HEK293 (cell line): Measurements from ENCODE around the gene HBP1.

ENCODE experiments used
- CTCF ChIA-PET: fragments of 350-600 bp; formaldehyde crosslinking; extraction: SDS; loops from one replicate; lab custom pipeline; 2021; ENCODE audit warnings: antibody characterized with exemption; lab: Yijun Ruan, JAX
- POLR2A ChIA-PET: fragments of 300-600 bp; formaldehyde crosslinking; extraction: SDS; loops from one replicate; lab custom pipeline; 2020; ENCODE audit warnings: antibody characterized with exemption, inconsistent platforms; lab: Yijun Ruan, JAX
- H3K27ac ChIP-seq: fragments of 200-500 bp; sonication (Bioruptor generic); 2 replicates; pipeline ENCODE4 v1.5.1; 2014; ENCODE audit warnings: low read depth, low read length, control low read depth, inconsistent platforms; ENCODE audit errors: extremely low read depth
- H3K36me3 ChIP-seq, 2 experiments: fragments of 200-500 bp in 1 of 2; sonication (Bioruptor generic) in 1 of 2; 1 replicate in 1 of 2; 2 replicates in 1 of 2; pipeline ENCODE4 v1.5.1; 2014 to 2017; ENCODE audit warnings: inconsistent platforms in 2 of 2, low read length in 2 of 2; ENCODE audit not compliant: control insufficient read depth in 2 of 2, insufficient read depth in 1 of 2
- H3K4me1 ChIP-seq: fragments of 200-500 bp; sonication (Bioruptor generic); 2 replicates; pipeline ENCODE4 v1.5.1; 2014; ENCODE audit warnings: mild to moderate bottlenecking, low read length, inconsistent platforms; ENCODE audit not compliant: control insufficient read depth, insufficient read depth
- H3K4me3 ChIP-seq: 2 replicates; pipeline ENCODE4 v1.5.1; 2011; ENCODE audit warnings: low read depth, mild to moderate bottlenecking, control low read depth, low read length, moderate library complexity
- H3K9me3 ChIP-seq: fragments of 200-500 bp; sonication (Bioruptor generic); 2 replicates; pipeline ENCODE4 v1.5.1; 2014; ENCODE audit warnings: low read depth, low read length, inconsistent platforms; ENCODE audit not compliant: control insufficient read depth, insufficient read depth
- GLI4 ChIP-seq: fragments of 450-650 bp; formaldehyde crosslinking; IDR thresholded peaks from 2 replicates; pipeline ENCODE4 v1.5.1; 2016; ENCODE audit warnings: missing biosample characterization, missing genetic modification characterization
- HOXA7 ChIP-seq: sonication (generic); formaldehyde crosslinking; IDR thresholded peaks from 2 replicates; pipeline ENCODE4 v1.8.1; 2022; ENCODE audit warnings: missing genetic modification reagents, borderline replicate concordance
- KLF8 ChIP-seq: fragments of 450-650 bp; formaldehyde crosslinking; IDR thresholded peaks from 2 replicates; pipeline ENCODE4 v1.5.1; 2016; ENCODE audit warnings: missing biosample characterization, missing genetic modification characterization
- PRDM10 ChIP-seq: fragments of 450-650 bp; formaldehyde crosslinking; IDR thresholded peaks from 2 replicates; pipeline ENCODE4 v1.5.1; 2016; ENCODE audit warnings: missing biosample characterization, missing genetic modification characterization
- PRDM4 ChIP-seq: fragments of 450-650 bp; formaldehyde crosslinking; IDR thresholded peaks from 2 replicates; pipeline ENCODE4 v1.5.1; 2017; ENCODE audit warnings: missing biosample characterization, missing genetic modification characterization
- SCRT1 ChIP-seq: fragments of 450-650 bp; formaldehyde crosslinking; IDR thresholded peaks from 2 replicates; pipeline ENCODE4 v1.5.1; 2016; ENCODE audit warnings: missing biosample characterization, missing genetic modification characterization, borderline replicate concordance
- WT1 ChIP-seq: fragments of 450-650 bp; formaldehyde crosslinking; IDR thresholded peaks from 2 replicates; pipeline ENCODE4 v1.5.1; 2016; ENCODE audit warnings: missing biosample characterization, missing genetic modification characterization
- ZBTB1 ChIP-seq: fragments of 450-650 bp; formaldehyde crosslinking; IDR thresholded peaks from 2 replicates; pipeline ENCODE4 v1.5.1; 2016; ENCODE audit warnings: missing biosample characterization, missing genetic modification characterization
- ZBTB20 ChIP-seq: fragments of 450-650 bp; formaldehyde crosslinking; IDR thresholded peaks from 2 replicates; pipeline ENCODE4 v1.5.1; 2016; ENCODE audit warnings: missing biosample characterization, missing genetic modification characterization
- ZFP41 ChIP-seq: fragments of 450-650 bp; formaldehyde crosslinking; IDR thresholded peaks from 2 replicates; pipeline ENCODE4 v1.5.1; 2016; ENCODE audit warnings: missing biosample characterization, missing genetic modification characterization, borderline replicate concordance
- ZNF114 ChIP-seq: fragments of 450-650 bp; formaldehyde crosslinking; IDR thresholded peaks from 2 replicates; pipeline ENCODE4 v1.5.0; 2017; ENCODE audit warnings: missing biosample characterization, missing genetic modification characterization
- ZNF132 ChIP-seq: fragments of 450-650 bp; formaldehyde crosslinking; IDR thresholded peaks from 2 replicates; pipeline ENCODE4 v1.5.1; 2017; ENCODE audit warnings: missing biosample characterization, missing genetic modification characterization, borderline replicate concordance
- ZNF140 ChIP-seq: fragments of 450-650 bp; formaldehyde crosslinking; IDR thresholded peaks from 2 replicates; pipeline ENCODE4 v1.5.1; 2016; ENCODE audit warnings: missing biosample characterization, missing genetic modification characterization
- ZNF2 ChIP-seq: fragments of 450-650 bp; formaldehyde crosslinking; IDR thresholded peaks from 2 replicates; pipeline ENCODE4 v1.5.1; 2016; ENCODE audit warnings: missing biosample characterization, missing genetic modification characterization
- ZNF211 ChIP-seq: fragments of 450-650 bp; formaldehyde crosslinking; IDR thresholded peaks from 2 replicates; pipeline ENCODE4 v1.5.1; 2016; ENCODE audit warnings: low read depth, missing biosample characterization, missing genetic modification characterization
- ZNF274 ChIP-seq, 2 experiments: fragments of 200-500 bp in 1 of 2; fragments of 450-650 bp in 1 of 2; sonication (Bioruptor generic) in 1 of 2; formaldehyde crosslinking in 1 of 2; IDR thresholded peaks; 2 replicates each; pipeline versions ENCODE4 v1.5.1 to v1.6.1; 2014 to 2016; ENCODE audit warnings: borderline replicate concordance in 1 of 2, inconsistent platforms in 1 of 2, low read length in 1 of 2, missing biosample characterization in 1 of 2, missing genetic modification characterization in 1 of 2
- ZNF302 ChIP-seq: fragments of 450-650 bp; formaldehyde crosslinking; IDR thresholded peaks from 2 replicates; pipeline ENCODE4 v1.5.1; 2016; ENCODE audit warnings: missing biosample characterization, missing genetic modification characterization, low read depth
- ZNF350 ChIP-seq: fragments of 450-650 bp; formaldehyde crosslinking; IDR thresholded peaks from 2 replicates; pipeline ENCODE4 v1.5.0; 2017; ENCODE audit warnings: missing biosample characterization, mild to moderate bottlenecking, missing genetic modification characterization
- ZNF473 ChIP-seq: fragments of 450-650 bp; formaldehyde crosslinking; IDR thresholded peaks from 2 replicates; pipeline ENCODE4 v1.5.1; 2017; ENCODE audit warnings: missing biosample characterization, missing genetic modification characterization
- ZNF529 ChIP-seq: fragments of 450-650 bp; formaldehyde crosslinking; IDR thresholded peaks from 2 replicates; pipeline ENCODE4 v1.5.1; 2017; ENCODE audit warnings: missing genetic modification characterization, missing biosample characterization; ENCODE audit not compliant: insufficient replicate concordance
- ZNF548 ChIP-seq: fragments of 450-650 bp; formaldehyde crosslinking; IDR thresholded peaks from 2 replicates; pipeline ENCODE4 v1.5.1; 2016; ENCODE audit warnings: missing biosample characterization, missing genetic modification characterization
- ZNF558 ChIP-seq: fragments of 450-650 bp; formaldehyde crosslinking; IDR thresholded peaks from 2 replicates; pipeline ENCODE4 v1.5.1; 2016; ENCODE audit warnings: missing biosample characterization, missing genetic modification characterization
- ZNF600 ChIP-seq: fragments of 450-650 bp; formaldehyde crosslinking; IDR thresholded peaks from 2 replicates; pipeline ENCODE4 v1.5.1; 2016; ENCODE audit warnings: missing biosample characterization, missing genetic modification characterization
- ZNF610 ChIP-seq: fragments of 450-650 bp; formaldehyde crosslinking; IDR thresholded peaks from 2 replicates; pipeline ENCODE4 v1.5.1; 2016; ENCODE audit warnings: missing biosample characterization, missing genetic modification characterization, borderline replicate concordance
- ZNF623 ChIP-seq: fragments of 450-650 bp; formaldehyde crosslinking; IDR thresholded peaks from 2 replicates; pipeline ENCODE4 v1.5.1; 2016; ENCODE audit warnings: missing biosample characterization, missing genetic modification characterization
- ZNF664 ChIP-seq: fragments of 450-650 bp; formaldehyde crosslinking; IDR thresholded peaks from 2 replicates; pipeline ENCODE4 v1.5.1; 2016; ENCODE audit warnings: missing biosample characterization, missing genetic modification characterization
- ZNF830 ChIP-seq: fragments of 450-650 bp; IDR thresholded peaks from 2 replicates; pipeline ENCODE4 v1.5.0; 2018; ENCODE audit warnings: missing biosample characterization, missing genetic modification characterization, low read depth, mild to moderate bottlenecking, moderate library complexity
- ZSCAN18 ChIP-seq: fragments of 450-650 bp; formaldehyde crosslinking; IDR thresholded peaks from 2 replicates; pipeline ENCODE4 v1.5.1; 2016; ENCODE audit warnings: missing biosample characterization, missing genetic modification characterization
- ZSCAN30 ChIP-seq: fragments of 450-650 bp; IDR thresholded peaks from 2 replicates; pipeline ENCODE4 v1.5.1; 2018; ENCODE audit warnings: missing biosample characterization, mild to moderate bottlenecking, missing genetic modification characterization, moderate library complexity

Gene HBP1

GRCh38 chr7:107168233-107169119 is at the start of gene HBP1:
Gene HBP1, plus strand, starts transcription at chr7:107169003. Its CDS starts 10,891 bp downstream, at chr7:107179894.
- Histone ChIP-seq H3K9me3 (no peaks in the 10 kb centered on the region), H3K4me1 (peaks cover 3% of the 10 kb centered on the region; the same call in 1 of the 2 replicates), H3K27ac (peak within 1 kb of the TSS; percentile 85), H3K4me3 (peak within 1 kb of the TSS; percentile 91), H3K36me3 (no peaks in the 10 kb centered on the region)
- ChIA-PET CTCF (interaction anchor here (0.6 to 1.7 kb wide), 5 partner anchors 20 to 575 kb away, joined by 3 to 6 read pairs (median 4); no protein-coding TSS in a partner anchor), POLR2A (interaction anchor here (0.6 to 2.6 kb wide), 11 partner anchors 13 to 1637 kb away, joined by 3 to 14 read pairs (median 3); partner anchors contain the start of genes CBLL1 and NAMPT)
- TF ChIP-seq ZNF610 (tag by site-specific recombination) (no peak), ZNF623 (tag by site-specific recombination) (no peak), WT1 (tag by site-specific recombination) (peak; percentile 71), ZSCAN30 (tag by site-specific recombination) (peak; percentile 93), GLI4 (tag by site-specific recombination) (no peak), ZNF114 (tag by site-specific recombination) (no peak), ZNF558 (tag by site-specific recombination) (peak; percentile 28; the same call in 1 of the 2 replicates), ZNF664 (tag by site-specific recombination) (no peak), ZNF473 (tag by site-specific recombination) (no peak), ZNF600 (peak; percentile 90), PRDM4 (no peak; the same call in 1 of the 2 replicates), ZNF302 (tag by site-specific recombination) (no peak), ZFP41 (tag by site-specific recombination) (no peak), ZNF140 (tag by site-specific recombination) (no peak), ZSCAN18 (tag by site-specific recombination) (no peak), SCRT1 (tag by site-specific recombination) (no peak), ZBTB1 (tag by site-specific recombination) (no peak), ZNF548 (tag by site-specific recombination) (no peak), ZNF350 (no peak), HOXA7 (CRISPR knock-in tag) (no peak), ZNF529 (tag by site-specific recombination) (no peak), ZBTB20 (tag by site-specific recombination) (peak; percentile 76), ZNF274 (IDR thresholded peaks at IDR 0.05; ENCODE audit: low read length) (no peak), ZNF274 (tag by site-specific recombination; IDR thresholded peaks at IDR 0.05; ENCODE audit: borderline replicate concordance) (no peak), ZNF132 (tag by site-specific recombination) (no peak), PRDM10 (tag by site-specific recombination) (peak; percentile 58), ZNF2 (tag by site-specific recombination) (peak; percentile 89), ZNF211 (tag by site-specific recombination) (no peak), KLF8 (tag by site-specific recombination) (peak; percentile 91), ZNF830 (tag by site-specific recombination) (no peak)
